GM12874 (cell line): ENCODE data around the gene UNC45B.

Source experiments
- CTCF ChIP-seq: IDR thresholded peaks from 2 replicates; pipeline ENCODE4 v1.5.1; 2011; ENCODE audit warnings: low read depth, mild to moderate bottlenecking, control low read depth, low read length, moderate library complexity; ENCODE audit not compliant: insufficient read depth

The UNC45B gene

GRCh38 chr17:35148144-35148543 lies 527 bp downstream of the UNC45B start:
- TF ChIP-seq CTCF = no peak

- TF ChIP-seq CTCF = no peak
Observed at GRCh38 chr17:35149941-35150340, 2.3 kb downstream of the UNC45B start.

- TF ChIP-seq CTCF = no peak
Observed at GRCh38 chr17:35152421-35153140, 5.0 kb downstream of the UNC45B start.

- TF ChIP-seq CTCF = no peak
Observed at GRCh38 chr17:35154196-35155165, 6.9 kb downstream of the UNC45B start.

- TF ChIP-seq CTCF = no peak
Observed at GRCh38 chr17:35155246-35155645, 7.6 kb downstream of the UNC45B start.

- no peak for TF ChIP-seq CTCF
Observed at GRCh38 chr17:35159940-35160339, 12.3 kb downstream of the UNC45B start.

- TF ChIP-seq CTCF = no peak
Observed at GRCh38 chr17:35160354-35161201, 13.0 kb downstream of the UNC45B start.
